ENCODE measurements around the gene CDCP2. TPM values are rescaled to one million over a fixed set of nuclear protein-coding genes. Genes with fewer than 3 reads are reported as not detected.

The CDCP2 gene
- total RNA-seq, 4 donors from 2014 or later: 0.45 TPM; not detected in 3

- H3K27ac ChIP-seq: no peak overlapping the region
- H3K4me1 ChIP-seq: no peaks in the 10 kb centered on the region
- no peaks in the 10 kb centered on the region for H3K36me3 ChIP-seq
- DNase-seq: no peak
- WGBS, 2 donors: 88 to 98% methylated on average over 3 of the region's 3 CpGs
- H3K9me3 ChIP-seq: no peaks in the 10 kb centered on the region
- no peak overlapping the region for H3K4me3 ChIP-seq (replicated peaks in 1 of 3)
- no peaks in the 10 kb centered on the region for H3K27me3 ChIP-seq
- TF ChIP-seq CTCF (IDR thresholded peaks at IDR 0.05) (no peak), POLR2A (IDR thresholded peaks at IDR 0.05) (no peak)
- intact Hi-C loops (cut with DNase I): no loop called here
These were observed 37.3 kb downstream of the CDCP2 start for GRCh38 chr1:54115520-54115919.

- H3K4me3 ChIP-seq (replicated peaks in 1 of 3): no peak overlapping the region
- H3K36me3 ChIP-seq: no peaks in the 10 kb centered on the region
- TF ChIP-seq POLR2A (IDR thresholded peaks at IDR 0.05): no peak
- no peak for TF ChIP-seq CTCF (IDR thresholded peaks at IDR 0.05)
- intact Hi-C loops (cut with DNase I): no loop called here
- no peaks in the 10 kb centered on the region for H3K27me3 ChIP-seq
- no peaks in the 10 kb centered on the region for H3K4me1 ChIP-seq
- no peaks in the 10 kb centered on the region for H3K9me3 ChIP-seq
- H3K27ac ChIP-seq: no peak overlapping the region
- no peak for DNase-seq
- WGBS, 2 donors: 79 to 84% methylated on average over 5 to 6 of the region's 6 CpGs
These were observed 37.8 kb downstream of the CDCP2 start for GRCh38 chr1:54114955-54115354.

- DNase-seq: no peak
- Histone ChIP-seq H3K4me3 (replicated peaks in 1 of 3) (no peak overlapping the region), H3K27me3 (no peaks in the 10 kb centered on the region), H3K36me3 (no peaks in the 10 kb centered on the region), H3K4me1 (no peaks in the 10 kb centered on the region), H3K27ac (no peak overlapping the region), H3K9me3 (no peaks in the 10 kb centered on the region)
- TF ChIP-seq POLR2A (IDR thresholded peaks at IDR 0.05) (no peak), CTCF (IDR thresholded peaks at IDR 0.05) (no peak)
- intact Hi-C loops (cut with DNase I): no loop called here
- 82 to 91% methylated on average over 3 to 4 of the region's 4 CpGs for WGBS, 2 donors
These were observed 38.8 kb downstream of the CDCP2 start for GRCh38 chr1:54114001-54114400.

- TF ChIP-seq CTCF (IDR thresholded peaks at IDR 0.05) (no peak), POLR2A (IDR thresholded peaks at IDR 0.05) (no peak)
- Histone ChIP-seq H3K27ac (no peak overlapping the region), H3K27me3 (no peaks in the 10 kb centered on the region), H3K9me3 (no peaks in the 10 kb centered on the region), H3K4me1 (no peaks in the 10 kb centered on the region), H3K4me3 (replicated peaks in 1 of 3) (no peak overlapping the region), H3K36me3 (no peaks in the 10 kb centered on the region)
- no peak for DNase-seq
- intact Hi-C loops (cut with DNase I): no loop called here
- WGBS, 2 donors: 71 to 74% methylated on average over 5 of the region's 5 CpGs
These were observed 40.0 kb downstream of the CDCP2 start for GRCh38 chr1:54112705-54113368.

GRCh38 chr1:54112027-54112426 lies 40.8 kb downstream of the CDCP2 start:
- WGBS, 2 donors: 86 to 90% methylated on average over 7 of the region's 7 CpGs
- H3K4me3 ChIP-seq (replicated peaks in 1 of 3): no peak overlapping the region
- intact Hi-C loops (cut with DNase I): no loop called here
- no peaks in the 10 kb centered on the region for H3K4me1 ChIP-seq
- DNase-seq: no peak
- TF ChIP-seq CTCF (IDR thresholded peaks at IDR 0.05): no peak
- no peak for TF ChIP-seq POLR2A (IDR thresholded peaks at IDR 0.05)
- no peaks in the 10 kb centered on the region for H3K36me3 ChIP-seq
- H3K27me3 ChIP-seq: no peaks in the 10 kb centered on the region
- H3K9me3 ChIP-seq: no peaks in the 10 kb centered on the region
- H3K27ac ChIP-seq: no peak overlapping the region

Measured in thyroid gland (tissue), 4 donors.